Urothelium cell line (cell line): ENCODE measurements around the gene FFAR3.
"Not testable (repeated sequence)": the region's sequence is repeated elsewhere in the genome, so short reads cannot be mapped to it uniquely, and the experiment has no call there.

Experiments
- DNase-seq: peaks from one replicate; pipeline ENCODE4 v3.0.0; 2011; ENCODE audit warnings: low spot score, mixed read lengths
- FAIRE-seq: peaks from 2 replicates; lab custom pipeline; 2011; peaks lifted over from hg19 to GRCh38; lab: Jason Lieb, UNC

FFAR3 gene

GRCh38 chr19:35373492-35373891 is 15.2 kb downstream of the FFAR3 start:
- no peak for FAIRE-seq

GRCh38 chr19:35374031-35374430 is 15.8 kb downstream of the FFAR3 start:
- FAIRE-seq, DNase-seq: not testable (repeated sequence)

More at GRCh38 chr19:35373492-35373891, 15.2 kb downstream of the FFAR3 start:
- DNase-seq: no peak

- FAIRE-seq: no peak
- DNase-seq: no peak
Measured at GRCh38 chr19:35375505-35376307, 17.4 kb downstream of the FFAR3 start.

- DNase-seq (no peak), FAIRE-seq (no peak)
Measured at GRCh38 chr19:35377656-35378055, 19.4 kb downstream of the FFAR3 start.

GRCh38 chr19:35378356-35378755 is 20.1 kb downstream of the FFAR3 start:
- DNase-seq: no peak
- no peak for FAIRE-seq

GRCh38 chr19:35379545-35379944 is 21.3 kb downstream of the FFAR3 start:
- not testable (repeated sequence) for DNase-seq, FAIRE-seq

GRCh38 chr19:35379992-35380391 is 21.7 kb downstream of the FFAR3 start:
- FAIRE-seq (no peak), DNase-seq (no peak)

- DNase-seq (no peak), FAIRE-seq (no peak)
Measured at GRCh38 chr19:35380450-35381124, 22.3 kb downstream of the FFAR3 start.

GRCh38 chr19:35381318-35381717 is 23.1 kb downstream of the FFAR3 start:
- FAIRE-seq (no peak), DNase-seq (no peak)

GRCh38 chr19:35381926-35382325 is 23.7 kb downstream of the FFAR3 start:
- DNase-seq (no peak), FAIRE-seq (no peak)

- FAIRE-seq: no peak
Measured at GRCh38 chr19:35383536-35383935, 25.3 kb downstream of the FFAR3 start.

GRCh38 chr19:35388277-35389054 is 30.2 kb downstream of the FFAR3 start:
- no peak for FAIRE-seq

More at GRCh38 chr19:35383536-35383935, 25.3 kb downstream of the FFAR3 start:
- DNase-seq: no peak

GRCh38 chr19:35389192-35389861 is 31.1 kb downstream of the FFAR3 start:
- no peak for FAIRE-seq
- DNase-seq: no peak

More at GRCh38 chr19:35388277-35389054, 30.2 kb downstream of the FFAR3 start:
- DNase-seq: no peak

GRCh38 chr19:35392742-35393715 is 34.8 kb downstream of the FFAR3 start:
- DNase-seq (no peak), FAIRE-seq (peak; percentile 27)

- DNase-seq (no peak), FAIRE-seq (no peak)
Measured at GRCh38 chr19:35395382-35396199, 37.3 kb downstream of the FFAR3 start.

GRCh38 chr19:35396240-35396885 is 38.1 kb downstream of the FFAR3 start:
- DNase-seq: no peak
- FAIRE-seq: no peak

GRCh38 chr19:35397064-35397463 is 38.8 kb downstream of the FFAR3 start:
- no peak for FAIRE-seq

GRCh38 chr19:35398570-35398969 is 40.3 kb downstream of the FFAR3 start:
- FAIRE-seq: no peak
- DNase-seq: no peak

More at GRCh38 chr19:35397064-35397463, 38.8 kb downstream of the FFAR3 start:
- no peak for DNase-seq
